Heart left ventricle (tissue), 16 donors: ENCODE data around the gene OR4B1. TPM values are rescaled to one million over a fixed set of nuclear protein-coding genes. Genes with fewer than 3 reads are reported as not detected.

Experiments
- ATAC-seq, 4 donors: fragments of 200-7000 bp; cut with Tn5 transposase; one replicate each; pipeline ENCODE4 v1.9.1; 2020 to 2022; ENCODE audit warnings: moderate library complexity in 4 of 4, mild to moderate bottlenecking in 3 of 4, moderate number of reproducible peaks in 1 of 4
- DNase-seq, 5 donors: peaks; one replicate each; pipeline ENCODE4 v3.0.0-alpha.2; 2020
- H3K27ac ChIP-seq, 12 donors: fragments of 200-600 bp; sonication (generic) in 4 of 12; one replicate each; pipeline versions ENCODE4 v1.5.0 to v1.8.0; 2016 to 2022; ENCODE audit warnings: mild to moderate bottlenecking in 2 of 12
- H3K27me3 ChIP-seq, 9 donors: fragments of 200-600 bp; sonication (generic) in 2 of 9; one replicate each; pipeline versions ENCODE4 v1.5.1 to v1.8.0; 2016 to 2022; ENCODE audit warnings: mild to moderate bottlenecking in 3 of 9
- H3K36me3 ChIP-seq, 9 donors: fragments of 200-600 bp; sonication (generic) in 2 of 9; one replicate each; pipeline versions ENCODE4 v1.5.0 to v1.8.0; 2018 to 2022; ENCODE audit warnings: mild to moderate bottlenecking in 2 of 9
- H3K4me1 ChIP-seq, 12 donors: fragments of 200-600 bp; sonication (generic) in 4 of 12; one replicate each; pipeline versions ENCODE4 v1.5.0 to v1.8.0; 2016 to 2022; ENCODE audit warnings: mild to moderate bottlenecking in 3 of 12
- H3K4me3 ChIP-seq, 12 donors: fragments of 200-600 bp; sonication (generic) in 4 of 12; one replicate each; pipeline versions ENCODE4 v1.5.0 to v1.8.0; 2017 to 2022; ENCODE audit warnings: mild to moderate bottlenecking in 9 of 12, moderate library complexity in 4 of 12
- H3K9me3 ChIP-seq, 12 donors: fragments of 200-600 bp; sonication (generic) in 4 of 12; one replicate each; pipeline versions ENCODE4 v1.5.0 to v1.8.0; 2016 to 2022; ENCODE audit warnings: mild to moderate bottlenecking in 1 of 12
- CTCF ChIP-seq, 12 donors: fragments of 200-600 bp; sonication (generic) in 4 of 12; IDR thresholded peaks; one replicate each; pipeline versions ENCODE4 v1.5.0 to v1.8.0; 2018 to 2022; ENCODE audit warnings: antibody characterized with exemption in 12 of 12, mild to moderate bottlenecking in 5 of 12
- POLR2A ChIP-seq, 2 donors: fragments of 450-650 bp; IDR thresholded peaks; one replicate each; pipeline ENCODE4 v1.6.1; 2017; ENCODE audit warnings: antibody characterized with exemption in 2 of 2, mild to moderate bottlenecking in 2 of 2, moderate library complexity in 2 of 2
- WGBS, 4 donors: extraction: QIAGEN DNeasy Blood & Tissue Kit in 2 of 4; methylation state at CpG; one replicate each; pipeline versions ENCODE4 v1.1.5 to v1.1.7; 2013 to 2018; 5-methylcytosine and 5-hydroxymethylcytosine counted together
- intact Hi-C, 10 donors: fragments of 100-400 bp; cut with DNase I; formaldehyde crosslinking; loops; one replicate each; pipeline versions ENCODE4 v1.11.1 to v1.14.2; 2022
- polyA plus RNA-seq, 2 donors: library from polyadenylated mRNA; stranded (reverse); fragments of 200-250 nt; gene quantifications; one replicate each; pipeline ENCODE4 v1.2.3, GENCODE V29; 2013
- total RNA-seq, 9 donors: library from RNA; depleted of rRNA in 2 of 9; stranded (reverse); fragments of >200 nt in 2 of 9; fragmentation: NEBNext Ultra II Directional in 3 of 9; extraction: Animal tissue kit (Norgen Biotek cat#: 25700) in 3 of 9; gene quantifications; one replicate each; pipeline versions ENCODE4 v1.1.0 to v1.2.4, GENCODE V29; 2016 to 2023
- donor health status: ischemic (EF 13 %, LVEDD 7.1; RV severe dilation, severe dysfunction).
- donor health status: healthy with polysubstance abuse.
- donor health status: DM: no; HTN: yes; CAD: no.
- donor health status: DM: no; HTN: no; CAD: no.
- donor health status: ischemic (EF 25% LVEDD 6.9; RV normal size, moderate dysfunction).
- donor health status: ischemic (EF 25% LVEDD 5.7; RV mildly dilated, moderate dysfunction).
- donor health status: healthy.
- donor health status: DM: yes; HTN: yes; CAD: no.
- donor health status: ischemic (EF 35%, LVEDD 5.7; RV mildly dilated, moderate dysfunction).
- donor health status: nonischemic (EF 11% LVEDD 7.7; RV severe dilation, severe dysfunction).
- donor health status: DM: yes; HTN: yes; CAD: no.
- donor health status: PGD.
- donor health status: ischemic (EF 29% LVEDD 5.4; RV normal size, mild dysfunction).
- donor health status: nonischemic (EF 23%, LVEDD 6.1; RV moderate dilation, normal function).

OR4B1 gene
- total and polyA plus RNA-seq, 11 donors: not detected

- Histone ChIP-seq H3K4me1 (no peaks in the 10 kb centered on the region), H3K9me3 (no peaks in the 10 kb centered on the region), H3K4me3 (no peak overlapping the region), H3K27ac (no peak overlapping the region), H3K36me3 (no peaks in the 10 kb centered on the region), H3K27me3 (peaks cover 0 to 3% (median 0%) of the 10 kb centered on the region in 9 donors)
- ATAC-seq (no peak), DNase-seq (no peak)
- TF ChIP-seq CTCF (IDR thresholded peaks at IDR 0.05): no peak
- TF ChIP-seq POLR2A (IDR thresholded peaks at IDR 0.05): no peak
- intact Hi-C loops: no loop called here
- WGBS, 4 donors: 75 to 82% (median 79%) methylated on average over 2 of the region's 2 CpGs
These were observed 45.0 kb downstream of the OR4B1 start for GRCh38 chr11:48261600-48261999.

GRCh38 chr11:48263423-48263911, 46.9 kb downstream of the OR4B1 start, which contains the start of gene OR4X1:
Gene OR4X1, plus strand, starts transcription at chr11:48263861. Its CDS starts 0 bp downstream, at chr11:48263861.
- no peaks in the 10 kb centered on the region for H3K36me3 ChIP-seq
- no peak for DNase-seq
- no peak for ATAC-seq
- H3K4me1 ChIP-seq: no peaks in the 10 kb centered on the region
- TF ChIP-seq CTCF (IDR thresholded peaks at IDR 0.05) (no peak), POLR2A (IDR thresholded peaks at IDR 0.05) (no peak)
- H3K27ac ChIP-seq: no peak within 1 kb of the TSS
- no peaks in the 10 kb centered on the region for H3K27me3 ChIP-seq
- no peaks in the 10 kb centered on the region for H3K9me3 ChIP-seq
- intact Hi-C loops: no loop called here
- 21 to 34% (median 29%) methylated on average over 3 of the region's 3 CpGs for WGBS, 4 donors
- H3K4me3 ChIP-seq: no peak within 1 kb of the TSS

Other genes with a start within 250 kb of the OR4B1 start
- 10 to 100 TPM in 3 of 9 donors, 1 to 10 TPM in 6; 5.5 to 39.0 (median 6.9) TPM for gene PTPRJ, start 236.3 kb upstream of the OR4B1 start, total RNA-seq
- gene PTPRJ, start 236.3 kb upstream of the OR4B1 start, polyA plus RNA-seq: 1 to 10 TPM; 1.2 to 1.5 TPM
- gene OR4X2, start 28.3 kb downstream of the OR4B1 start, total RNA-seq: not detected
- not detected for gene OR4X2, start 28.3 kb downstream of the OR4B1 start, polyA plus RNA-seq
- gene OR4X1, start 47.1 kb downstream of the OR4B1 start, total RNA-seq: not detected
- gene OR4X1, start 47.1 kb downstream of the OR4B1 start, polyA plus RNA-seq: not detected
- not detected for gene OR4S1, start 89.4 kb downstream of the OR4B1 start, total RNA-seq
- not detected for gene OR4S1, start 89.4 kb downstream of the OR4B1 start, polyA plus RNA-seq
- gene OR4C3, start 108.1 kb downstream of the OR4B1 start, total RNA-seq: not detected
- gene OR4C3, start 108.1 kb downstream of the OR4B1 start, polyA plus RNA-seq: not detected
- not detected for gene OR4C5, start 149.7 kb downstream of the OR4B1 start, total RNA-seq
- gene OR4C5, start 149.7 kb downstream of the OR4B1 start, polyA plus RNA-seq: not detected